SW480 (cell line): ENCODE data around the gene CXorf38.
A peak's percentile ranks its signal among the peaks of the same experiment; 100 is the strongest.

Experiments
- DNase-seq: peaks from one replicate; pipeline ENCODE4 v3.0.0-alpha.2; 2016; ENCODE audit warnings: low spot score

Gene CXorf38, protein sequence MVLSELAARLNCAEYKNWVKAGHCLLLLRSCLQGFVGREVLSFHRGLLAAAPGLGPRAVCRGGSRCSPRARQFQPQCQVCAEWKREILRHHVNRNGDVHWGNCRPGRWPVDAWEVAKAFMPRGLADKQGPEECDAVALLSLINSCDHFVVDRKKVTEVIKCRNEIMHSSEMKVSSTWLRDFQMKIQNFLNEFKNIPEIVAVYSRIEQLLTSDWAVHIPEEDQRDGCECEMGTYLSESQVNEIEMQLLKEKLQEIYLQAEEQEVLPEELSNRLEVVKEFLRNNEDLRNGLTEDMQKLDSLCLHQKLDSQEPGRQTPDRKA

DNA sequence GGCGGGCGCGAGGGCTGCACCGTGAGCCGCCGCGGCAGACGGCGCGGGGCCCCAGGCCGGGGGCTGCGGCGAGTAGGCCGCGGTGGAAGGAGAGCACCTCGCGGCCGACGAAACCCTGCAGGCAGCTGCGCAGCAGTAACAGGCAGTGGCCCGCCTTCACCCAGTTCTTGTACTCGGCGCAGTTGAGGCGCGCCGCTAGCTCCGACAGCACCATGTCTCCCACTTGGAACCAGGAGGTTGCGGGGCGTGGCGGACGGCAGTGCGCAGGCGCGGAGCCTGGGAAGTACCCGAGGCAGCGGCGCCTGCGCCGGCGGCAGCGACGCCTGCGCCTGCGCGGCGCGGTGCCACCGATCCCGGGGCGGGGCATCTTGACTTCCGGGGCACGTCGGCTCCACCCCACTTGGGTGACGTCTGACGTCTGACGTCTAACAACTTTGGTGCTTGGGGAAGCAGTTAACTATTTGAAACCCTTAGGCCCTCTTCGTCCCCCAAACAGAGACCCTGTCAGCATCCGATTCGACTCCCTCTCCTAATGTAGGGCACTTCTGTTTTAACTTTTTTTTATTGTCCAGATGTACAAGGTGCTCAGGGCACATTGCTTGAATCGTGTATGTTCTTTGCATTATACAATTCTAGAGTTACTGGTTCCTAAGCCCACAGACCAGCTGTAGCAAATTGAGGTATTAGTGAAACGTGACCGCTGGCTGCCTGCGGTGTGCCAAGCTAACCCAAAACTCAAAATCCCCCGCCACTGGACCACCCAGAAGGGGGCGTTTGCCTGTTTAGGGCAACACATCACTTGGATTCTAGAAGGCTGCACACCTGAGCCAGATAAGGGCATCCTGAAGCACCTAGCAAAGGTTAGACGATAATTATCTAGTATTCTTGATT is at the start of gene CXorf38:
TSS of gene CXorf38 (minus strand) at position 255 of the 891 bp plus-strand sequence. CDS start at position 214, 41 bp downstream.
- peak; percentile 84 for DNase-seq

DNA sequence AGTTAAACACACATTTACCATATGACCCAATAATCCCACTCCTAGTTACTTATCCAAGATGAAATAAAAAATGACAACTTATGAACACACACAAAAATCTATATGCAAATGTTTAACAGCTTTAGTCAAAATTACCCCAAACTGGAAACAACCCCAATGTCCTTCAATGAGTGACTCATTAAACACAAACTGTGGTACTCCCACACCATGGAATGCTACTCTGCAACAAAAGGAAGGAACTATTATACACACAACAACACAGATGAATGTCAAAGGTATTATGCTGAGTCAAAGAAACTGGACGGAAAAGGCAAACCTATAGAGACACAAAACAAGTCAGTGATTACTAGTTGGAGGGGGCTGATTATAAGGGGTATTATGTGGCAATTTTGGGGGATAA is 47.4 kb upstream of the CXorf38 start:
- DNase-seq = no peak

DNA sequence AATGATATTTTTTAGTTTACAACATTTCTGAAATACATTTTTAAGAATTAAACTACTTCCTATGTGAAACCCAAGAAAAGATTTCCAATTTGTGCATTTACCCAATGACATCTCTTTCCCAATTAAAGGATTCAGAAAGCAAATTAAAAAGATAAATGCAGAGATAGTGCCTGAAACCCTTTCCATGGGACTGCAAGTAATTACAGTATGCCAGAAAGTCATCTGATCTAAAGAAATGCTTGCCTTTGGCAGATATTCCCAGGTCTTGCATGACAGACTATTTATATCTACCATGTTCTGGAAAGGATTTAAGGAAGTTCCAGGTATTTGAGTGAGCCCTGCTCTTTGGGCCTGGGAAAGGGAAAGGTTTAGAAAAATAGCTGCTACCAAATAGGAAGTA is 41.6 kb upstream of the CXorf38 start:
- no peak for DNase-seq

DNA sequence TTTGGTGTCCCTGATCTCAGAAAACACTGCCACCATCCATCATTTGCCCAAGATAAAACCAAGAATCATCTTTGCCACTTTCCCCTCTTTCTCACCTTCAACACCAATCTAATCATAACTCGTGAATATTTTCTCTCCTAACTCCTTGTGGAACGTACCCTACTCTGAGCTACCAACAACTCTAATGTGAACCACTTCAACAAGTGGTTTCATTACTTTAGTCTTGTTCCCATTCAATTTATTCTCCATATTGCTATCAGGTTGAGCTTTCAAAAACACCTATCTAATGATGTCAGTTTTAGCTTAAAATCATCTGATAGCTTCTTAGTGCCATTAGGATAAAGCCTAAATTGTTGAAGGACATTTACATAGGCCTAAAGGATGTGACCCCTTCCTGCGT is 39.8 kb upstream of the CXorf38 start:
- DNase-seq = no peak

DNA sequence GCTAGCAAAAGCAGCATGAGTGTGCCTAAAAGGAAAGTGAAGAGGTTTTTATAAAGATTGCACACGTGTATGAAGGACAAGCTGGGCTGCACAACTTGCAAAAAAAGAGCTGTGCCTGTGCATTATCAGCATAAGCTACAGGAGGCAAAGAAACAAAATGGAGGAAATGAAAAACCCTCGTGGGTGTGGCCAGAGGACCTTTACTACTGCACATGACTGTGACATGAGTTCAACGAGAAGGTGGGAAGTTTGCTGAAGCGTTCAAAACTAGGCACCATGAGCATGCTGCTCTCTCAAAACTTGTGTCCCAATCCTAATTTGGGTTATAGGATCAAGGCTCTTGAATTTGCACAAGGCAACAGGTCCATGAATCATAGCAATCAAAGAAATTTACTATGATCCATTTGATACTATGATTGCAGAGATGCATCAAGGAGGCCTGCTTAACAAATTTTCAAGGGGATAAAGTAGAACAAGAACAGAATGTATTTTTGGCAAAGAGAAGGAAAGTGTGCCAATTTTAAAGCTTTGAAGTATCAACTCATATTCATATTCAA is 38.1 kb upstream of the CXorf38 start:
- no peak for DNase-seq

DNA sequence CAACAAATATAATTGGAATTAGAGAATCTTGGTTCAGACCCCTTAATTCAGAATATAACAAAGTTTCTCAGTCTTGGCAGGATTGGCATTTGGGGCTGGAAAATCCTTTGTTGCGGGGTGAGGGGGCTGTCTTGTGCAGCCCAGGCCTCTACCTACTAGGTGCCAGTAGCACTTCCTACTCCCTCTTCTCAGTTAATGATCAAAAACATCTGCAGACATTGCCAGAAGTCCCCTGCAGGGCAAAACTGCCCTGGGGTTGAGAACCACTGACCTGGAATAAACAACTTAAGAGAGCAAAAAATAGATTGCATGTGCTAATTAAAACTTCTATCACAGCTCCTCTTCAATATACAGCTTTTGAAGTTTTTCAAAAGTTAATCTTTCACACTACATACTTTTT is 36.7 kb upstream of the CXorf38 start:
- no peak for DNase-seq

DNA sequence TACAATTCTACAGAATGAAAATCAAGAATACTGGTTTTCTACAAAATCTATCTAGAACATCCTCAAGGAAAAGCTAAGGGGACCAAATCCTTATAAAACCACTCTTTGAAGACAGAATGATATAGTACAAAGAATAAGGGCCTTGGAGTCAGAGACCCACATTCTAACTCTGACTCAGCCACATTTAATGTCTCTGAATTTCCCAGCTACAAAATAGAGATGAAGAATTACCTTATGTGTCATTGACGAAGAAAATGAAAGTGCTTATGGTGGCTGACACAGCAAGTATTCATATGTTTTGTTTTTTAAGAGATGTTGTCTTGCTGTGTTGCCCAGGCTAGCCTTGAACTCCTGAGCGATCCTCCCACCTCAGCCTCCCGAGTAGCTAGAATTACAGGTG is 35.9 kb upstream of the CXorf38 start:
- no peak for DNase-seq

DNA sequence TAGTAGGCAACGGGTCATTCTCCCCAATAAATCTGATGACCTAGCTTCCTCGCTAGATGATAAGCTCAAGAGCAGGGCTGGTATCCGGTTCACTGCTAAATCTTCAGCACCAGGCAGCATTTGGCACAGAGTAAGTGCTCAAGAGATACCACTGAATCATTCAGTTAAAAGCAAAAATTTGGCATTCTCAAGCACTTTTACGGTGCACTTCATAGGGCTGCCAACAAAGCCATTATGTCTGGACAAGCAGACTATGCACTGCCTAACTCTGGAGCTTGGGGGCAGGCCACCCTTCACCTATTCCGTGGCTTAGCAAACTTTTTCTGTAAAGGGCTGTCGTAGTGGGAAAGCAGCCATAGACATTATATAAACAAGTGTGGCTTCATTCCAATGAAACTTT is 23.8 kb upstream of the CXorf38 start:
- no peak for DNase-seq

DNA sequence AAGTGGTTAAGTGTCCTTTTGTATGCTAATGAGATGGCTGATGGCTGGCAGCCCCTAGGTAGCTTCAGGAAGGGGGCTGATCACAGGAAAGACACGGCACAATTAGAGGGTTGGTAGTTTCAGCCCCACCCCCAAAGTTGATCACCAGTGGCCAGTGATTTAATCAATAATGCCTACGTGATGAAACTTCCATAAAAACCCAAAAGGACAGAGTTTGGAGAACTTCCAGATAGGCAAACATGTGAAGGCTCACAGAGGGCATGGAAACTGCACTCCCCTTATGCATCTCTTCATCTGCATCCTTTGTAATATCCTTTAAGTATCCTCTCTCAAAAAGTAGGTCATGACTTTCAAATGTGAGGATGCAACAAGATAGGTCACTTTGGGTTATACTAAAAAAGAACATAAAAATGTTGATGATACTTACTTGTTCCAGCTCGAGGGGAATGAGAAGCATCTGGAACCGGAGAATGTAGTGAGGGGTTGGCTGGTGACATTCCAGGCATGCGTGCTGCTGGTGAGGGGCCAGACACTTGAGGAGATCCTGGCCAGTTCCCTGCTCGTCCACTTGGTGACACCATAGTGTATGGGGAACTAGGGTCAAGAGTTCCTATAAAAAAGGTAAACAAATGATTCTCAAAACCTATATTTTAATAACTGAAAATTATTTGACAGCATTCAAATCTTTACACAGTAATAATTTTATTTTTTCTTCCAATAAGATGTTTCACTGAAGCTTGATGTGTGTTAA is 16.7 kb upstream of the CXorf38 start:
- no peak for DNase-seq

DNA sequence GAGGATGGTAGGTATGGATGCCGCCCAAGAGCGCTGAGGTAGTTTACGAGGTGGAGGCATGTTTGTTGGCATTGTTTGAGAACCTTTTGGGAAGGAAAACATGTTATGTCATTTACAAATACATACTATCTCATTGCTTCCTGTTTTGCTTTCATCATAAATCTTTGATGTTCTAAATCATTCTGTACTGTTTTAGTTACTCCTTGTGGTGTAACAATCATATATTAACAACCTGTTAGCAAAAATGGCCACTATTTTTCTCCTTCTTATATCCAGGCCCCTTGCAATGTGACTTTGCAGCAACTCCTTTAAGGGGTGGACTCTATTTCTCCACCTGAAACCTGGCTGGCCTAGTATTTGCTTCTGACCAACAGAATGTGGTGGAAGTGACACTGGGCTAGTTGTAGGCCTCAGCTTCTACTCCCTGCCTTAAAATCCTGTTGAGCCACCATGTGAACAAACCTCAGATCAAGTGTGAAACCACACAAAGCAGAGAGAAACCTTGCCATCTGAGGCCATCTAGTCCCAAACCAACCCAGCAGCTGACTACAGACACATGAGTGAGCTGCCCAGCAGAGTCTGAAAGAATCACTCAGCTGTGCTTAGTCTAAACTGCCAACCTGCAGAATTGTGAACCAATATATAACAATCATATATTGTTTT is 15.8 kb upstream of the CXorf38 start:
- no peak for DNase-seq

DNA sequence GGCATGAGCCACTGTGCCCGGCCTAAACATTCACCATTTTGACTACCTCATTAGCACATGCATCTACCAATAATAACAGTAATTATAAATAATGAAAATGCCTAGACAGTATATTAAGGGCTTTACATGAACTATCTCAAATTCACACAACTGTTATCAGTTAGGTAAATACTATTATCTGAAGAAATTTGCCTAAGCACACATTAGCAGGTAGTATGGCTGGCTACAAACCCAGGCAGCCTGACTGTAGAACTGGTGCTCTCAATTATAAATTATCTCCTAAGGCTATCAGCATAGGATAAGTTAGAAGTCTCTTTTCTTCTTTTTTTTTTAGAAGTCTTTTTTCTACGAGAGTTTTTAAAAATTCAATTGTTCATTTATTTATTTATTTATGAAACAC is 14.1 kb upstream of the CXorf38 start:
- no peak for DNase-seq

DNA sequence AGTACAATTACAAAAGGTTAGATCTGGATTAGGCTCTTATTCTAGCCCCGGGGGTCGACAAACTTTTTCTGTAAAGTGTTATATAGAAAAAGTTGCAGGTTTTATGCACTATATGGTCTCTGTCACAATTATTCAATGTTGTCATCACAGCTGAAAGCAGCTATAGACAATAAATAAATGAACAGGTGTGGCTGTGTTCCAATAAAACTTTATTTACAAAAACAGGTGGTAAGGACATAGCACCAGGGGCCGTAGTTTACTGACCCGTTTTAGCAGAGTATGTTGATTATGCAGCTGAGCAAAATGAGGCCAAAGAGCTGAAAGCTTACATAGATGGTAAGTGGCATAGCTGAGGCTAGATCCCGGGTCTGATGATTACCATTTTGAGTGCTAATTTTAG is 13.0 kb upstream of the CXorf38 start:
- no peak for DNase-seq

DNA sequence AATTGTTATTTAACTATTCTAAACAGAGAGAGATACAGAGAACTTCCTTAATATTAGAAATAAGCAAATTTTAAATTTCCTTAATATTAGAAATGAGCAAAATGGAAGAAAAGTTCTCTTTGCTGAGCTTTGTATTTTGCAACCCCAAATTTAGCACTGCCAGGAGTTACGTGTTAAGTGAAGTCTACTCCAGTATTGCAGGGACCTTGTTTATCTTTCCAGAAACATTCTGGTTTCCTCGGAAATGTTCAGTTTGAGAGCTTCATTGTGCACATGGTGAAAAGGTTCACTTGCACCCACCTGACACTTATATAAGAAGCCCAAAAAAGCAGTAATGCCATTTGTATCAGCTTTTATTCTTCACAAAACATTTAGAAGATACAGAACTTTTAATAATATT is 6.2 kb upstream of the CXorf38 start:
- no peak for DNase-seq

DNA sequence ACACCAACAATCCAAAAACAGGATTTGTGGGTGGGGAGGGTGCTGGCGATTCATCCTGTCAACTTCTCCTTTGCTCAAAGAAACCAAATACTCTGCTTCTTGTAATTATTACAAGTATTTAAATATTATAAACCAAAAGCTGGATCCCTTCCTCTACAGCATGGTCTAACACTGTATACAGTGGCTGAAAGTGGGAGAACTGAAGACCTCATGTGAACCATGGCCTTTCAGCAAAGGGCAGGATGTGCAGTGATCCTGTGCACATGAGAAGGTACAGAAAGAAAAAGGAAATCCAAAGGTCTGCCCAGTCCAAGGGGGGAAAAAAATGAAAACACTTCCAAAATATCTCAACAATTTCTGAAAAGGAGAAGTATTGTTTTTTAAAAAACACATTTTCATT is 5.3 kb upstream of the CXorf38 start:
- no peak for DNase-seq

DNA sequence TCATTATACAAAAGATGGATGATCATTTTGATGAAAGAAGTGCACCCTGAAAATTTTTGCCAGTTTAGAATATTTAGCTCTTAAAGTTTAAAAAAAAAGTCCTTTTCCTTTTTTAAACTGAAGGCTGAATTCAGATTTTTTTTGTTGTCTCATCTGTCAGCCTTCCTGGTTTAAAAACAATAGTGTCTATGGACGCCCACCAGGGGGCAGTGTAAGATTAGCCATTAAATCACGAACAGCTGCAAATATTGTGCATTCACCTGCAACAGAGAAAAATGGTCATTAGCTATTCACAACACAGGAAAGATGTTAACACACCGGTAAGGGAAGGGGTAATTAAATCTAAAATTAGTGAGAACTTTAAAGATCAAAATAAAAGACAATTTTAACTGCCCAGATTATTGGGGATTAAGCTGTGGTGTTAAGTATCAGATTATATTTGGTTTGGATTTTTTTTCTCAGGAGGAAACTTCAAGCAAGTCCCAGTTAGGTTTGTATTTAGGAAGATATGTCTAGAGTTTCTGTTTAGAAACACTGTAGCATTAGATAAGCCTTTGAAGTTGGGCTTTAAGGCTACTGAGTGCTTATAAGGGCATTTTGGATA is 4.4 kb upstream of the CXorf38 start:
- peak; percentile 59 for DNase-seq

DNA sequence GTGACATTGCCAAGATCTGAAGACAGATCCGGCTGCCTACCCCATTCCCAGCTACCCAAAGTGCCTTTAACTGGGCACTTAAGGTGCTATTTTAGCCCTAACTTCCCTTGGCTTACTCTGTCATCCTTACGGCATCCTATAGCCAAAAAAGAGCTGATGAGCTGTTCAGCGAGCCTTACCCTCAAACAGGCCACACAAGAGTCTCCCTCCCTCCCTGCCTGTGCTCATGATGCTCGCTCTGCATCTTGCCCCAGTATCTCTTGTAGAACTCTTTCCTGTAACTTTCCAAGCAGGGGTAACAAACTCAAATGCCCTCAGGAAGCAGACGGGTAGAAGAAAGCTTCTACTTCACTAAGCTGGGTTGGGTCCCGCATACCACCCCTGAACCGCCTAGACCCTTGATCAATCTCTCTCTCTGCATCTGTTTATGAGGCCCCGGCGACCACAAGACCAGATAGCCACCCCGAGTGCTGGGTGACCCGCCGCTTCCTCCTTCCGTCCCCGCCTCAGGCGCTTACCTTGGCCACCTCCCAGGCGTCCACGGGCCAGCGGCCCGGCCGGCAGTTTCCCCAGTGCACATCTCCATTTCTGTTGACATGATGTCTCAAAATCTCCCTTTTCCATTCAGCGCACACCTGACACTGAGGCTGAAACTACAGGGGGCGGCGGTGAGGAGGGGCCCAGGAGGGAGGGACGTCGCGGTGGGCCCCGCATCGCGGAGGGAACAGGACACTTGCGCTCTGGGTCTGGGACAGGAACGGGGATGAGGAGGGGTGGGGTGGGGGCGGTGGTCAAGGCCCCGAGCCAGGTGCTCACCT is 663 bp downstream of the CXorf38 start:
- peak; percentile 26 for DNase-seq

DNA sequence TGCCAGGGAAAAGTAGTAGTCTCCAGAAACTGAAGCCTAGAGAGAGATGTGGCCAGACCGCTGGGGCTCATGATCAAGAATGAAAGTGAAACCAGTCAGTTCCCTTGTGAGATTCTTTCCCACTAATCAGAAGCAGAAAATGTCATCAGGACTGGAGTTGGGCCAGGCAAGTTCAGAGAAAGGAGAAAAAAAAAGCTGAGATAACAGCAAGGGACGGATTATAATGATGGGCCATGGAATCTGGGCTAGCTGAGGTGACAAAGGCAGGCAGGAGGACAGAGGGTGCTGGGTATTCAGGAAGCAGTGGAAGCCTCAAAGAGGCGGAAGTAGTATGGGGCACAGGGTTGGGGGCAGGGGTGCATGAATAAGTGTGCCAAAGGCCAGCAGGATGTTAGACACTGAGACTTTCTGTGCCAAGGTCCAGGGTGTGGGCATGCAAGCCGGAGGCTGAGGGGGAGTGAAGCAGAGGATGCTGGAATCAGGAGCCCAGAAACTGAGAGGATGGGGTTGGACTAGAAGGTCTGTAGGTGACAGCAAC is 2.5 kb downstream of the CXorf38 start:
- peak; percentile 39 for DNase-seq

DNA sequence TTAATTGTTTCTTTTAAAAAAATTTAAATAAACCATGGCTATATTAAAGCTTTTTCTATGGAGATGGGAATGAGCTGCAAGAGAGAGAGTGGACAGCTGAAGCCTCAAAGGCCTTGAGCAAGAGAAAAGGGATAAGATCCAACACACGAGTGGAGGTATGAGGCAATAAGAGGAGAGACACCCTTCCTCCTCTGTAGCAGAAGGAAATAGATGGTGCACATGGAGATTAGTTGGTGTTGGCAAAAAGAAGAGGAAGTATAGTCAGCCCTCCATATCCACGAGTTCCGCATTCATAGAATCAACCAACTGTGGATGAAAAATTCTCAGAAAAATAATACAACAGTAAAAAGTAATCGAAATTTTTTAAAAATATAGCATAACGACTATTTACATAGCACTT is 3.2 kb downstream of the CXorf38 start:
- DNase-seq = no peak

DNA sequence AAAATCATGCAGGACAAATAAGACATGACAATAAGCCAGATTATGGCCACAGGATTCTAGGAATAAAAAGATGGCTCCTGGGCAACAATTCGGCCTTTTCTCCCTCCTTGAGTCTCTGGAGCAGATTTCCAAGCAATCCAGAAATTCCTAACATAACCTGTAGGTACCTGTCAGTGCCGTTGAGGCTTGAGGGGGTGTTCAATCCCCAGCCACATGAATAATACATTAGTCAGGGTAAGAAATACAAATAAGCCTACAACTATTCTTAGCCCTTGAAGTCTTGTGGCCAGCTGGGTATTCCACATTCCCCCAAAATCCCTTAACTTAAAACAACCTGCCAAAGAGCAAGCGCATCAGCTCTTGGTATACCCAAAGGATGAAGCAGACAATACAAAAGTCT is 9.7 kb downstream of the CXorf38 start:
- DNase-seq = no peak

DNA sequence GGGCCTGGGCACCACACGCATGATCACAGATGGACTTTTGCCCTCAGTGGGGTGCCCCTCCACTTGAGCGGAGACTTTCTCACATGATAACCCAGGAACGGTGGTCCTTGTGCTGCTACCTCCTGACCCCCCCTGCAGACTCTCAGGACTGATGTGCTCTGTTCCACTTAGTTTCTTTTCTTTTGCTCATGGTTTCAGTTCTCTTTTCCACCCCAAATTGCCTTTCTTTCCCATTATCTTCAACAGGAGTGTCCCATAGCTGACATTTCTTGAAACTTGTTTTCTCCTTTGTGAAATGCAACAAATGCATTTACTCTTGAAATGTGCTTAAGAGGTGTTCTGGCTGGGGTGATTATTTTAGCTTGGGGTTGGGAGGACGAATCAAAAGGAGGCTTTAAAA is 15.2 kb downstream of the CXorf38 start:
- no peak for DNase-seq
